RPMI7951 (cell line): ENCODE results near the gene TBC1D25. TPM values are rescaled to one million over a fixed set of nuclear protein-coding genes. Genes with fewer than 3 reads are reported as not detected.
"Not testable (repeated sequence)": the region's sequence is repeated elsewhere in the genome, so short reads cannot be mapped to it uniquely, and the experiment has no call there.

ENCODE experiments used
- DNase-seq: peaks from one replicate; pipeline ENCODE4 v3.0.0-alpha.2; 2012; ENCODE audit warnings: low read depth
- total RNA-seq: library from RNA; depleted of rRNA; stranded (reverse); fragments of >200 nt; shearing (Covaris generic); gene quantifications from 2 replicates; pipeline ENCODE4 v1.2.3, GENCODE V29; 2014

TBC1D25 gene
- total RNA-seq, 1 experiment from 2014 or later: 7.4 TPM

GRCh38 chrX:48515842-48516241 lies 23.7 kb upstream of the TBC1D25 start:
- DNase-seq: no peak

- DNase-seq: no peak
Measured at GRCh38 chrX:48516285-48516684, 23.2 kb upstream of the TBC1D25 start.

DNA sequence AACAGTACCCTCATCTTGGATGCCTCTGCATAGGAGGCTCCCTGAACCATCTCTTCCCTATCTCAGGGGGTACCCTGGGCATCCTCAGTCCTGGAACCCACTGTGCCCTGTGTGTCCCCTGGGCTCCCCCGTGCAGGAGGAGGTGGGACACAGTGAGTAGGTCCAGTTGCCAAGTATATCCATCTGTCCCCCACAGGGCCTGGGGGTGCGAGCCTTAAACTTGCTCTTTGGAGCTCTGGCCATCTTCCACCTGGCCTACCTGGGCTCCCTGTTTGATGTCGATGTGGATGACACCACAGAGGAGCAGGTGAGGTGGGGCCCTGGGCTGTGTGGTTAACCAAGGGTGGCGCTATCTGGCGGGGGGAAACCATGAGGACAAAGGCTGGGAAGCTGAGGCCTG lies 22.5 kb upstream of the TBC1D25 start:
- no peak for DNase-seq

DNA sequence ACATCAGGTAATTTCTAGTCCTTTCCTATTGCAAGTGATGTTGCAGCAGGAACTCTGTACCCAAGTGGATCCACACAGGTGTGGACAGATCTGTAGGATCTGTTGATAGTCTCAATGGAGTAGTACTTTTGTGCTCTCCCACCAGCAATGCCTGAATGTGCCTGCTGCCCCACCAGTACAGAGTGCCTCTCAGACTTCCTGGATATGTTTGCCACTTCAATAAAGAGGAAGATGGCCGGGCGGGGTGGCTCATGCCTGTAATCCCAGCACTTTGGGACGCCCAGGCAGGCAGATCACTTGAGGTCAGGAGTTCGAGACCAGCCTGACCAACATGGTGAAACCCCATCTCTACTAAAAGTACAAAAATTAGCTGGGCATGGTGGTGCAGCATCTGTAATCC lies 20.0 kb upstream of the TBC1D25 start:
- DNase-seq: not testable (repeated sequence)

DNA sequence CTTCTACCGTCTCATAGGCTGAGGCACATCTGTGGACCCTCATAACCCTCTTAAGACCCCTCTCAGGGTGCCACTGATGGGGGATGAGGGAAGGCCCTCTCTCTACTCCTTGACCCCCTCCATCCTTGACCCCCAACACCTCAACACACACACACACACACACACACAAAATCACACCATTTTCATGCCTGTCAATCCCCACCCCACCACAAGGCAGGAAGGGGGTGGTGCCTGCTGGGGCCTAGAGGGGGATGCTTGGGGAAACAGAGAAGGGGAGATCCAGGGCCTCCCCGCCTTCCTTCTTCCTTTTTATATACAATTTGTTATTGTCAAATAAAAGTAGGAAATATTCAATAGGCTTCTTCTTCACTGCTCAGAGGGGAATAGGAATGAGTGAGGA lies 19.1 kb upstream of the TBC1D25 start:
- no peak for DNase-seq

- peak; percentile 29 for DNase-seq
Measured at GRCh38 chrX:48520976-48521352, 18.6 kb upstream of the TBC1D25 start.

DNA sequence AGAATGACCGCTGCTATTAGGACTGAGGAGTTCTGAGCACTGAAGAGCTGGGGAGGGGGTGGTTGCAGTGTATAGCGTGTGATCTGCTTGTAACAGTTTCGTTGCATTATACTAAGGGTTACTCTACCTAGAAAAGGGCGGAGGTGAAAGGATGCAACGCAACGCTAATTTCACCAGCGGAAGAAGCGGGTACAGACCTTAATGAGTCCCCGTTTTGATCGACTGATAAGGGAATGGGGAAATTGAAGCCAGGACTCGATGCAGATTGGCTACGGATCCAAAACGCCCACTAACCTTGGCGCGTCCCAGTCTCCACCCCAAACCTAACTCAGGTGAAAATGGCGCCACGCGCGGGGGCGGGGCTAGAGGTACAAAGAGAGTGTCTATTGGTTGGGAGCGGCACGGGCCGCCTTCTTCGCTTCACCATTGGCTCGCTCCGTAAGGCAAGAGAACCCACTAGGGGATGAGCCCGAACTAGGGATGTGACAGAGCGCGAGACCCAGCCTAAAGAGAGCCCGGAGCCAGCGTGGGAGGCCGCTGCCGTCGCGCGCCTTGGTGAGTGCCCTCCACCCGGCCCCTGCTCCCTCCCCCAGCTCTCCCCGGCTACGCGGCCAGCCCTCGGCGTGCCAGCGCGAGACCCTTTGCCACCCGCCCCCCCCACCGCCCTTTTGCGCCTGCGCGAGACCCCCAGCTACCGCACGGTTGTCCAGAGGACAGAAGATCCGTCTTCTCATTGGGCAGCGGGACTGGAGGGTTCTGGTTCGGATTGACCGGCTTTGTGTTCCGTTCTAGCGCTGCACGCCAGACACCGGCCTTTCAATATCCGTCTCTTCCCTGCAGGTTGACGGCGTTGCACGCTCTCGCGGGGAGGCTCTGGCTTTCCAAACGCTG lies 17.9 kb upstream of the TBC1D25 start, which contains the start of gene EBP:
TSS of gene EBP (plus strand) at position 456 of the 891 bp plus-strand sequence. CDS start 1,964 bp downstream, outside the sequence.
- DNase-seq: peak; percentile 91

- no peak for DNase-seq
Measured at GRCh38 chrX:48522291-48522690, 17.2 kb upstream of the TBC1D25 start.

GRCh38 chrX:48523682-48524081 lies 15.8 kb upstream of the TBC1D25 start:
- no peak for DNase-seq

DNA sequence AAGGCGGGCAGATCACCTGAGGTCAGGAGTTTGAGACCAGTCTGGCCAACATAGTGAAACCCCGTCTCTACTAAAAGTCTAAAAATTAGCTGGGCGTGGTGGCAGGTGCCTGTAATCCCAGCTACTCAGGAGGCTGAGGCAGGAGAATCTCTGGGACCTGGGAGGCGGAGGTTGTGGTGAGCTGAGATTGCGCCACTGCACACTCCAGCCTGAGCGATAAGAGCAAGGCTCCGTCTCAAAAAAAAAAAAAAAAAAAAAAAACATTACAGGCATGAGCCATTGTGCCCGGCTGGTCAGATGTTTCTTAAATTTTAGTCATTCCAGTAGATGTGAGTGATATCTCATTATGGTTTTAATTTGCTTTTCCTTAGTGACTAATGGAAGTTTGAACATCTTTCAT lies 13.7 kb upstream of the TBC1D25 start:
- DNase-seq: not testable (repeated sequence)

DNA sequence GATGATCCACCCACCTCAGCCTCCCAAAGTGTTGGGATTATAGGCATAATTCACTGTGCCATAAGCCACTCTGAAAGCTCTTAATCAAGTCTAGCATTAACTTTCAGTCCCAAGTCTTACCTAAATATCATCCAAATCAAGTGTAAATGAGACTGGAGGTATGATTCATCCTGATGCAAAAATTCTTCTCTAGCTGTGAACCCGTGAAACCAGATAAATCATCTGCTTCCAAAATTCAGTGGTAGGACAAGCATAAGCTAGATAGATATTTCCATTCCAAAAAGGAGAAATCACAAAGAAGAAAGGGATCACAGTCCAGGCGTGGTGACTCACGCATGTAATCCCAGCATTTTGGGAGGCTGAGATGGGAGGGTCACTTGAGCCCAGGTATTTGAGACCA lies 8.8 kb upstream of the TBC1D25 start:
- DNase-seq: peak; percentile 17

DNA sequence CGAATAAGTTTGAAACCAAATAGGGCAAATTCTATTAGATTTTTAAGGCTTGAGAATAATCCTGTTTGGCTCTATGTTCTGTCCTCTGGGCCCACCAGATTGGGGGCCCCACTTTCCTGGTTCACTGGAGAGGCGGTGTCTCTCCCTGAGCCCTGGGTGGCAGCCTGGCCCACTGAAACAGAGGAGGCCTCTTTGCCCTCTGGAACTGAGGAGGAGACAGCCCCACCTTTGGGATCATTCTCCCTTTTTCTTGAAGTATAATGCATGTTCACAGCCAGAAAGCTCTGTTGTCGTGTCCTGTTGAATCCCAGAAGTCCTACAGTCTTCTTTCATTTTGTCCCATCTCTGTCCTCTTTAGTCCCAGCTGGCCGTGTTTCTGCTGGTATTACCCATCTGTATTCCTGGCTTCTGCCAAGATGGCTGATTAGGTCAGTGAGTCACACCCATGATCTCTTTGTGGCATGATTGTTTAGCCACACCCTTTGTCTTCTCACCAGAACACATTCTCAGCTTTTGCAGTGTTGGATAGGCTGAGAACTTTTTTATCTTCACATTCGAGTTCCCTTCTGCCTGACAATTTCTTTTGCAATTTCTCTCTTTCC lies 8.1 kb upstream of the TBC1D25 start:
- DNase-seq: peak; percentile 88

DNA sequence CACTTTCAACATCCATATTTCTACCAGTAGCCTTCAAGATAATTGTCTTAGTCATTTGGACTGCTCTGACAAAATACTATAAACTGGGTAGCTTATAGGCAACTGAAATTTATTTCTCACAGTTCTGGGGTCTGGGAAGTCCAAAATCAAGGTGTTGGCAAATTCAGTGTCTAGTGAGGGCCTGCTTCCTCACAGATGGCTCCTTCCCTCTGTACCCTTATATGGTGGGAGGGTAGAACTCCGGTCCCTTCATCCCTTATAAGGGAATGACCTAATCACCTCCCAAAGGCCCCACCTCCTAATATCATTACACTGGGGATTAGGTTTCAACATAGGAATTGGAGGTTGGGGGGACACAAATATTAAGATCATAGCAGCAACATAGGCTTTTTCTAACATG lies 7.4 kb upstream of the TBC1D25 start:
- no peak for DNase-seq

DNA sequence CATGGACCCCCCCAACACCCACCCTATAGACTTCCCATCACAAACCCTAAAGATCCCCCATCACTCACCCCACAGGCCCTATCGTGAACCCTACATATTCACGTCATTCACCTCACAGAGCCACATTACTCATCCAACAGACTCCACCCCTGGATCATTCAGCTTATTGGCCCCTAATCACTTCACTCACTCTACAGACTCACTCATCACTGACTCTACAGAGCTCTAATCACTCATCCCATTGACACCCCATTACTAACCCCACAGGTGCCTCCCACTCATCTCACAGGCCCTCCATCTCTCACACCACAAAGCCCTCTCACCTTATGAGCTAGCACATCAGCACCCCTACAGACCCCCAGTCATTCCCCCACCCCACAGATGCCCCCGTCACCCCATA lies 6.3 kb upstream of the TBC1D25 start:
- no peak for DNase-seq

DNA sequence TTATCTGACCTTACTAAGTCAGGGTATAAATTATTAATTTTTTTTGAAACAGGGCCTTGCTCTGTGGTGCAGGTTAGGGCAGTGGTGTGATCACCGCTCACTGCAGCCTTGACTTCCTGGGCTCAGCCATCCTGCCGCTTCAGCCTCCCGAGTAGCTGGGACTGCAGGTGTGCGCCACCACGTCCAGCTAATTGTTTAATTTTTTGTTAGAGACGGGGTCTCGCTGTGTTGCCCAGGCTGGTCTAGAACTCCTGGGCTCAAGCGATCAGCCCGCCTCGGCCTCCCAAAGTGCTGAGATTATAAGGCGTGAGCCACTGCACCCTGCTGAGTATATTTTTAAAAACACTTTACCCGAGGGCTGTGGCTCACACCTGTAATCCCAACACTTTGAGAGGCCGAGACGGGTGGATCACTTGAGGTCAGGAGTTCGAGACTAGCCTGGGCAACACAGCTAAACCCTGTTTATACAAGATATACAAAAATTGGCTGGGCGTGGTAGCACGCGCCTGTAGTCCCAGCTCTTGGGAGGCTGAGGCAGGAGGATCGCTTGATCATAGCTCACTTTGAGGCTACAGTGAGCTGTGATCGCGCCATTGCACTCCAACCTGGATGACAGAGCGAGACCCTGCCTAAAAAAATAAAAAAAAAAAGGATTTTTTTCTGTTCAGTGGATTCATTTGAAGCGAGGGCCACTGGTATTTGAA lies 721 bp upstream of the TBC1D25 start:
- DNase-seq: no peak

- peak; percentile 47 for DNase-seq
Measured at GRCh38 chrX:48540028-48540375, 488 bp downstream of the TBC1D25 start.

DNA sequence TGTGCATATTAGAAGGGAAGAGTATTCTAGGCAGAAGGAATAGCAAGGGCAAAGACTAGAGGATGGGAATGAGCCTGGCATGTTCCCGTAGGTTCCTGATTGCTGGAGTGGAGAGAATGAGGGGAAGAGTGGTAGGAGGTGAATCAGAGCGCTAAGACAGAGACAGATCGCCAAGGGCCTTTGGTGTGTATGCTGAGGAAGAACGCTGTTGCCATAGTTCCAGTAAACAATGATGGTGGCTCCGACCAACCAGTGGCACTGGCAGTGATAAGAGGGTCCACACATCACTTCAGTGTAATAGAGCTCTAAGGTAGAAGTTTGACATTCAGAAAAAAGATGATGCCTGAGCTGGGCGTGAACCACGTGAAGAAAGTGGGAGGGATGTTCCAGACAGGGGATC lies 966 bp downstream of the TBC1D25 start:
- no peak for DNase-seq

DNA sequence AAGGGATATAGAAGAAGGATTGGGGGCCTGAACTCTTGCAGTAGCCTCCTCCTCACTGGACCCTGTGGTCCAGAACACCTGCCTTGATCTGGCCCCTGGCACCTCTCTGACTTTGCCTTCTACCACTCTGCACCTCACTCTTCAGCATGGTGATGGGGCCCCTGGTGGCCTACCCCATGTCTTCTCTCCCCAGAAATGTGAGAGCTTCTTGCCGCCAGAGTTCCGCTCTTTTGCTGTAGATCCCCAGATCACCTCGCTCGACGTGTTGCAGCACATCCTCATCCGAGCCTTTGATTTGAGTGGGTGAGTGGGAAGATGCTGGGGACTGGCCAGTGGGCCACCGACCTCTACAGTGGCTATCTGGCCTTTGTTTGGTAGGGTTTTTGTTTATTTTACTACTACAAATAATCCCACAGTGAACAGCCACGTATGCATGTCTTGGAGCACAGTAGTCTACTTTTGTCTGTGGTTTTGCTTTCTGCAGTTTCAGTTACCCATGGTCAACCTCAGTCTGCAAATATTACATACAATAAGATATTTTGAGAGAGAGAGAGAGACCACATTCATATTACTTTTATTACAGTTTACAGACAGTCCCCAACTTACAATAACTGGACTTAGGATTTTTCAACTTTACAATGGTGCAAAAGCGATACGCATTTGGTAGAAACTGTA lies 1.8 kb downstream of the TBC1D25 start:
- no peak for DNase-seq

DNA sequence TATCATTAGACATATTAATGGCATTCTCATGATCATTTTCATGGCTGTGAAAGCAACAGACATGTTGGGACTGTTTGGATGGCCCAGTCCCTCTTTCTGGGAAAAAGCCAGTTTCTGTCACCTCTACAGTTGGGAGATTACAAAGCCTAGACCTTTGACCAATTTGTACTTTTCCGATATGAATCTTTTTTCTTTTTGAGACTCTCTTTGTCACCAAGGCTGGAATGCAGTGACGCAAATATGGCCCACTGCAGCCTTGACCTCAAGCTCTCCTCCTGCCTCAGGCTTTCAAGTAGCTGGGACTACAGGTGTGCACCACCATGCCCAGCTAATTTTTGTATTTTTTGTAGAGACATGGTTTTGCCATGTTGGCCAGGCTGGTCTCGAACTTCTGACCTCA lies 9.4 kb downstream of the TBC1D25 start:
- DNase-seq: no peak

- DNase-seq: not testable (repeated sequence)
Measured at GRCh38 chrX:48555731-48556325, 16.3 kb downstream of the TBC1D25 start.

DNA sequence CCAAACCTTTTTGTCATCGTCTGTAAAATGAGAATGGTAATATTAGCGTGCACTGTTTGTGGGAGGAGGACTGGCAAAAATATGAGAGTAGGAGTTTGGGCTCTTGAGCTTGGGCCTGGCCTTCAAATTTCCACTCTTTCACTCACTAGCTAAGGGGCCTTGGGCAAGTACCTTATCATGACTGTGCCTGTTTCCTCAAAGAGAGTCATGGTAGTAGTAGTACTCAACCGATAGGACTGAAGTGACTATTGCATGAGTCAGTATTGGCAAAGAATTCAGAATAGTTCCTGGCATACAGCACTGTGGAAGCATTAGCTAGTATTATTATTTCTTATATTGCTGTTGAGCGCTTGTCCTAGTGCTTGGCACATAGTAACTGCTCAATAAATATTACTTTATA lies 18.8 kb downstream of the TBC1D25 start:
- DNase-seq: peak; percentile 79

DNA sequence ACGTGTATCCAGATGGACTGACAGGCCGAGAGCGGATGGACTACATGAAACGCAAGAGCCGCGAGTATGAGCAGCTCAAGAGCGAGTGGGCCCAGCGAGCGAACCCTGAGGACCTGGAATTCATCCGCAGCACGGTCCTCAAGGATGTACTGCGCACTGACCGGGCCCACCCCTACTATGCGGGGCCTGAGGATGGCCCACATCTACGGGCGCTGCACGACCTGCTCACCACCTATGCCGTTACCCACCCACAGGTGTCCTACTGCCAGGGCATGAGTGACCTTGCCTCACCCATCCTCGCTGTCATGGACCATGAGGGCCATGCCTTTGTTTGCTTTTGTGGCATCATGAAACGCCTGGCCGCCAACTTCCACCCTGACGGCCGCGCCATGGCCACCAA lies 20.1 kb downstream of the TBC1D25 start:
- no peak for DNase-seq
